ENCODE results near the gene GARIN6.

GRCh38 chr12:99619389-99620158, 28.0 kb upstream of the GARIN6 start:
- TF ChIP-seq FOXK2 (IDR thresholded peaks at IDR 0.05) (no peak), FOXM1 (IDR thresholded peaks at IDR 0.05; ENCODE audit: borderline replicate concordance) (no peak), SP1 (IDR thresholded peaks at IDR 0.05) (no peak), L3MBTL2 (conservative IDR thresholded peaks at IDR 0.05) (no peak), BHLHE40 (IDR thresholded peaks at IDR 0.05; ENCODE audit: borderline replicate concordance) (no peak)

Measured in HEK293T (cell line).